H1 (cell line): ENCODE measurements around the gene SLC35F1. TPM values are rescaled to one million over a fixed set of nuclear protein-coding genes. Genes with fewer than 3 reads are reported as not detected.

ENCODE experiments used
- CTCF ChIA-PET: fragments of 300-600 bp; sonication (Branson Sonifier 250); formaldehyde crosslinking; loops from one replicate; lab custom pipeline; 2021; ENCODE audit not compliant: partially characterized antibody; lab: Charles Lee
- POLR2A ChIA-PET: fragments of 300-600 bp; sonication (Branson Sonifier 250); formaldehyde crosslinking; loops from one replicate; lab custom pipeline; 2021; ENCODE audit warnings: inconsistent platforms; ENCODE audit not compliant: partially characterized antibody; lab: Charles Lee
- DNase-seq, 2 experiments: peaks; one replicate each; pipeline versions ENCODE4 v3.0.0 to v3.0.0-alpha.2; 2010 to 2022; ENCODE audit warnings: low spot score in 2 of 2, low read depth in 1 of 2, mixed read lengths in 1 of 2
- FAIRE-seq: peaks from 2 replicates; lab custom pipeline; 2011; peaks lifted over from hg19 to GRCh38; lab: Jason Lieb, UNC
- H2AFZ ChIP-seq: 2 replicates; pipeline ENCODE4 v1.8.1; 2012; ENCODE audit warnings: low read length, inconsistent platforms
- H2AK5ac ChIP-seq: 2 replicates; pipeline ENCODE4 v1.6.1; 2013; ENCODE audit warnings: low read depth, low read length
- H2BK120ac ChIP-seq: replicated peaks from 2 replicates; pipeline ENCODE3; 2013; ENCODE audit warnings: low read depth, low read length, inconsistent platforms
- H2BK12ac ChIP-seq: 2 replicates; pipeline ENCODE4 v1.6.1; 2013; ENCODE audit warnings: low read depth, low read length
- H2BK15ac ChIP-seq: 2 replicates; pipeline ENCODE4 v1.6.1; 2013; ENCODE audit warnings: low read length
- H2BK20ac ChIP-seq: 2 replicates; pipeline ENCODE4 v1.6.1; 2013; ENCODE audit warnings: low read length
- H2BK5ac ChIP-seq: 2 replicates; pipeline ENCODE4 v1.6.1; 2013; ENCODE audit warnings: low read depth, low read length
- H3K14ac ChIP-seq: 2 replicates; pipeline ENCODE4 v1.6.1; 2013; ENCODE audit warnings: inconsistent platforms; ENCODE audit not compliant: insufficient read length
- H3K18ac ChIP-seq: 2 replicates; pipeline ENCODE4 v1.6.1; 2013; ENCODE audit warnings: low read length; ENCODE audit errors: extremely low read depth
- H3K23ac ChIP-seq: 2 replicates; pipeline ENCODE4 v1.6.1; 2013; ENCODE audit warnings: inconsistent platforms; ENCODE audit not compliant: insufficient read length
- H3K23me2 ChIP-seq: 2 replicates; pipeline ENCODE4 v1.6.1; 2013; ENCODE audit warnings: low read depth, low read length
- H3K27ac ChIP-seq: 2 replicates; pipeline ENCODE4 v1.6.1; 2011; ENCODE audit warnings: low read depth, low read length, inconsistent platforms
- H3K27me3 ChIP-seq, 4 experiments: replicated peaks in 1 of 4; 1 replicate in 1 of 4; 2 replicates in 3 of 4; pipeline versions ENCODE4 v1.6.1 to v1.8.1; 2011 to 2013; ENCODE audit warnings: low read length in 3 of 4, mild to moderate bottlenecking in 3 of 4, inconsistent platforms in 2 of 4, mixed read lengths in 2 of 4, moderate library complexity in 1 of 4; ENCODE audit not compliant: control insufficient read depth in 3 of 4, insufficient read depth in 3 of 4; ENCODE audit errors: extremely low read depth in 1 of 4
- H3K36me3 ChIP-seq, 4 experiments: 2 replicates each; pipeline versions ENCODE4 v1.6.1 to v1.8.1; 2011 to 2013; ENCODE audit warnings: mild to moderate bottlenecking in 4 of 4, low read length in 3 of 4, moderate library complexity in 2 of 4, control low read depth in 1 of 4, inconsistent platforms in 1 of 4; ENCODE audit not compliant: insufficient read depth in 4 of 4, control insufficient read depth in 2 of 4
- H3K4ac ChIP-seq: replicated peaks from 2 replicates; pipeline ENCODE3; 2013; ENCODE audit warnings: low read length, low read depth, mixed read lengths, inconsistent platforms; ENCODE audit not compliant: insufficient read length
- H3K4me1 ChIP-seq, 4 experiments: replicated peaks in 1 of 4; 1 replicate in 1 of 4; 2 replicates in 3 of 4; pipeline versions ENCODE4 v1.6.1 to v1.8.1; 2011 to 2013; ENCODE audit warnings: low read length in 3 of 4, inconsistent platforms in 2 of 4, mixed read lengths in 1 of 4; ENCODE audit not compliant: insufficient read depth in 4 of 4, control insufficient read depth in 3 of 4
- H3K4me2 ChIP-seq, 2 experiments: 2 replicates each; pipeline versions ENCODE4 v1.6.1 to v1.8.1; 2011 to 2013; ENCODE audit warnings: low read depth in 2 of 2, low read length in 2 of 2, control low read depth in 1 of 2, inconsistent platforms in 1 of 2, mild to moderate bottlenecking in 1 of 2; ENCODE audit not compliant: insufficient read depth in 1 of 2
- H3K4me3 ChIP-seq, 4 experiments: fragments of 200-600, 300-600 bp in 1 of 4; sonication (generic), shearing (Covaris generic), sonication (Bioruptor Twin) in 1 of 4; 2 replicates each; pipeline versions ENCODE4 v1.5.1 to v1.8.1; 2011 to 2016; ENCODE audit warnings: low read length in 4 of 4, low read depth in 3 of 4, control low read depth in 2 of 4, inconsistent platforms in 2 of 4, mild to moderate bottlenecking in 2 of 4, mixed read lengths in 1 of 4, moderate library complexity in 1 of 4; ENCODE audit not compliant: insufficient read depth in 2 of 4; ENCODE audit errors: extremely low read depth in 1 of 4
- H3K56ac ChIP-seq: replicated peaks from 2 replicates; pipeline ENCODE3; 2013; ENCODE audit warnings: low read depth, mild to moderate bottlenecking, mixed read lengths, low read length, inconsistent platforms; ENCODE audit not compliant: insufficient read length
- H3K79me1 ChIP-seq: 2 replicates; pipeline ENCODE4 v1.6.1; 2013; ENCODE audit warnings: low read depth, low read length, control low read depth
- H3K79me2 ChIP-seq, 2 experiments: 2 replicates each; pipeline versions ENCODE4 v1.6.1 to v1.8.1; 2012 to 2013; ENCODE audit warnings: low read length in 2 of 2, mild to moderate bottlenecking in 2 of 2, inconsistent platforms in 1 of 2; ENCODE audit not compliant: insufficient read depth in 2 of 2, control insufficient read depth in 1 of 2
- H3K9ac ChIP-seq, 4 experiments: replicated peaks in 1 of 4; 1 replicate in 1 of 4; 2 replicates in 3 of 4; pipeline versions ENCODE4 v1.6.1 to v1.8.1; 2011 to 2013; ENCODE audit warnings: low read depth in 3 of 4, low read length in 3 of 4, control low read depth in 2 of 4, mild to moderate bottlenecking in 2 of 4, moderate library complexity in 2 of 4, inconsistent platforms in 1 of 4; ENCODE audit errors: extremely low read depth in 1 of 4
- H3K9me3 ChIP-seq, 2 experiments: 2 replicates each; pipeline versions ENCODE4 v1.6.1 to v1.8.1; 2012 to 2013; ENCODE audit warnings: mild to moderate bottlenecking in 2 of 2, moderate library complexity in 2 of 2, control low read depth in 1 of 2, inconsistent platforms in 1 of 2, low read depth in 1 of 2, low read length in 1 of 2, mixed read lengths in 1 of 2; ENCODE audit not compliant: insufficient read depth in 2 of 2
- H4K20me1 ChIP-seq, 2 experiments: replicated peaks in 1 of 2; 2 replicates each; pipeline versions ENCODE3 to v1.8.1; 2011 to 2013; ENCODE audit warnings: inconsistent platforms in 2 of 2, low read length in 2 of 2, mild to moderate bottlenecking in 1 of 2; ENCODE audit not compliant: insufficient read depth in 2 of 2, control insufficient read depth in 1 of 2
- H4K5ac ChIP-seq: 2 replicates; pipeline ENCODE4 v1.6.1; 2013; ENCODE audit warnings: low read length, low read depth, mixed read lengths, inconsistent platforms; ENCODE audit not compliant: insufficient read length
- H4K8ac ChIP-seq: 2 replicates; pipeline ENCODE4 v1.8.0; 2013; ENCODE audit warnings: mild to moderate bottlenecking, moderate library complexity, low read length, inconsistent platforms; ENCODE audit not compliant: insufficient read depth; ENCODE audit errors: extremely low read depth
- H4K91ac ChIP-seq: replicated peaks from 2 replicates; pipeline ENCODE3; 2013; ENCODE audit warnings: low read length, mixed read lengths, inconsistent platforms; ENCODE audit not compliant: insufficient read length
- CBX8 ChIP-seq: fragments of 300-800, 300-1000 bp; sonication (generic); IDR thresholded peaks from 2 replicates; pipeline ENCODE4 v1.7.1; 2016; ENCODE audit warnings: low read depth, low read length, borderline replicate concordance
- CHD2 ChIP-seq: IDR thresholded peaks from 2 replicates; pipeline ENCODE4 v1.6.1; 2012; ENCODE audit warnings: low read length, improper control_type of control experiment
- E2F6 ChIP-seq: IDR thresholded peaks from 2 replicates; pipeline ENCODE4 v1.6.1; 2012; ENCODE audit warnings: inconsistent platforms
- EGR1 ChIP-seq: IDR thresholded peaks from 2 replicates; pipeline ENCODE4 v1.6.1; 2011; ENCODE audit warnings: low read depth, low read length, borderline replicate concordance
- JUN ChIP-seq: IDR thresholded peaks from 2 replicates; pipeline ENCODE4 v1.6.1; 2011; ENCODE audit warnings: low read depth, mild to moderate bottlenecking, improper control_type of control experiment, low read length
- JUND ChIP-seq: IDR thresholded peaks from 2 replicates; pipeline ENCODE4 v1.6.1; 2011; ENCODE audit warnings: mild to moderate bottlenecking, improper control_type of control experiment, low read length
- KDM1A ChIP-seq: fragments of 200-600, 300-600 bp; sonication (generic); IDR thresholded peaks from 2 replicates; pipeline ENCODE4 v1.7.1; 2016; ENCODE audit warnings: mild to moderate bottlenecking, low read length, borderline replicate concordance
- KDM5A ChIP-seq: fragments of 200-600 bp; IDR thresholded peaks from 2 replicates; pipeline ENCODE4 v1.7.1; 2012; ENCODE audit warnings: mild to moderate bottlenecking, low read length, inconsistent platforms, mixed read lengths
- POLR2AphosphoS5 ChIP-seq: IDR thresholded peaks from 2 replicates; pipeline ENCODE4 v1.6.1; 2011; ENCODE audit warnings: low read depth, low read length
- RBBP5 ChIP-seq: IDR thresholded peaks from 2 replicates; pipeline ENCODE4 v1.7.1; 2012; ENCODE audit warnings: low read depth, mild to moderate bottlenecking, inconsistent platforms, low read length, moderate library complexity, borderline replicate concordance
- SIRT6 ChIP-seq: IDR thresholded peaks from one replicate; pipeline ENCODE4 v1.7.1; 2012; ENCODE audit warnings: low read length, inconsistent platforms
- TCF12 ChIP-seq: IDR thresholded peaks from 2 replicates; pipeline ENCODE4 v1.6.1; 2011; ENCODE audit warnings: low read depth, mild to moderate bottlenecking, low read length
- WGBS, 2 experiments: shearing (Covaris generic) in 1 of 2; methylation state at CpG; one replicate each; pipeline versions ENCODE4 v1.1.6 to v1.1.7; 2013 to 2015; ENCODE audit warnings: low lambda C conversion rate in 2 of 2, mixed read lengths in 2 of 2, inconsistent platforms in 1 of 2, low coverage in 1 of 2, missing lambda C conversion rate in 1 of 2; ENCODE audit not compliant: insufficient replicate concordance in 2 of 2, insufficient coverage in 1 of 2, insufficient read length in 1 of 2; ENCODE audit errors: extremely low coverage in 1 of 2, missing lambda C conversion rate in 1 of 2; 5-methylcytosine and 5-hydroxymethylcytosine counted together
- polyA plus RNA-seq, 7 experiments: library from polyadenylated mRNA; depleted of rRNA in 3 of 7; stranded (reverse) in 5 of 7; unstranded in 2 of 7; fragments of >200 nt in 5 of 7; fragments of 200-250 nt in 2 of 7; gene quantifications; 1 replicate in 5 of 7; 2 replicates in 1 of 7; 4 replicates in 1 of 7; pipeline versions ENCODE4 v1.2.1 to v1.2.3, GENCODE V29; 2011 to 2013; ENCODE audit warnings: missing spikeins in 2 of 7, mixed read lengths in 2 of 7
- total RNA-seq: library from RNA; stranded (reverse); fragmentation: NEBNext Ultra II Directional; extraction: Animal tissue kit (Norgen Biotek cat#: 25700); gene quantifications from 2 replicates; pipeline ENCODE4 v1.2.1, GENCODE V29; 2021
- TF ChIP-seq, protein P1 (sequence below), 3 experiments: IDR thresholded peaks; 1 replicate in 2 of 3; 2 replicates in 1 of 3; pipeline versions ENCODE4 v1.5.1 to v1.6.1; 2011; ENCODE audit warnings: low read length in 3 of 3, mild to moderate bottlenecking in 3 of 3, inconsistent platforms in 2 of 3, low read depth in 1 of 3, moderate library complexity in 1 of 3; ENCODE audit not compliant: insufficient read depth in 1 of 3; ENCODE audit errors: control extremely low read depth in 1 of 3

SLC35F1 gene
- total and polyA plus RNA-seq, 2 of the 8 experiments (the other 6 are each of a cell fraction or from before 2014, with no cell fraction given) = 7.0 to 10.0 TPM

DNA sequence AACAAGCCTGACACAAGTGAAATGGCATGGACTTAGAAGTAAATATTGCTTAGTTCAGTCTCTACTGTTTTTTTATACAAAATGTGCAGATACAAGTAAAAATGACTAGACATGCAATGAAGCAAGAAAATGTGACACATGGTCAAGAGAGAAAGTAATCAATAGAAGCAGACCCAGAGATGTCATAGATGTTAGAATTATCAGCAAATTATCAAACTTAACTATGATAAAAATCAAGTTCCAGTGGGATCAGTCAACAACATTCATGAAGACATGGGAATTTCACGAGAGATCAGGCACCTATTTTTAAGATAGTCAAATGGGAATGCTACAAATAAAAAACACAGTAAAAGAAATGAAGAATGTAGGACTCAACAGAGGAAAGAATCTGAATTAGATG is 267.0 kb downstream of the SLC35F1 start:
- H3K36me3 ChIP-seq = no peaks in the 10 kb centered on the region
- DNase-seq = no peak
- no peak overlapping the region for H4K91ac ChIP-seq
- no peaks in the 10 kb centered on the region for H3K79me1 ChIP-seq
- FAIRE-seq = no peak
- no peaks in the 10 kb centered on the region for H4K20me1 ChIP-seq
- CTCF ChIA-PET = no interaction called here
- H3K27me3 ChIP-seq = no peaks in the 10 kb centered on the region
- no peak overlapping the region for H2BK15ac ChIP-seq
- H3K9ac ChIP-seq = no peak overlapping the region
- H3K23ac ChIP-seq = no peak overlapping the region
- H3K18ac ChIP-seq = no peak overlapping the region
- no peaks in the 10 kb centered on the region for H3K4me1 ChIP-seq
- peaks cover 7 to 9% of the 10 kb centered on the region in 2 experiments; a peak in 3 of 4 replicates for H3K9me3 ChIP-seq
- no peak overlapping the region for H3K4me3 ChIP-seq
- no peak overlapping the region for H4K8ac ChIP-seq
- no peak overlapping the region for H3K4ac ChIP-seq
- no peak overlapping the region for H3K4me2 ChIP-seq
- H3K14ac ChIP-seq = no peak overlapping the region
- no peak overlapping the region for H2BK120ac ChIP-seq
- H4K5ac ChIP-seq = no peak overlapping the region
- no peak overlapping the region for H2AK5ac ChIP-seq
- no peak overlapping the region for H3K27ac ChIP-seq
- POLR2A ChIA-PET = no interaction called here
- H3K79me2 ChIP-seq = no peaks in the 10 kb centered on the region
- H2BK20ac ChIP-seq = no peak overlapping the region
- H2BK12ac ChIP-seq = no peak overlapping the region
- H2AFZ ChIP-seq = no peak overlapping the region
- 83% methylated on average over 1 of the region's 1 CpG; no CpG with 5 or more reads in 1 of the 2 experiments for WGBS, 2 experiments
- no peak overlapping the region for H3K56ac ChIP-seq
- no peaks in the 10 kb centered on the region for H3K23me2 ChIP-seq
- H2BK5ac ChIP-seq = no peak overlapping the region
- TF ChIP-seq EGR1 (no peak), KDM1A (no peak), KDM5A (no peak), JUND (no peak), JUN (no peak), POLR2AphosphoS5 (no peak), E2F6 (no peak), CBX8 (no peak), CHD2 (no peak), TCF12 (no peak), RBBP5 (no peak), SIRT6 (no peak)
- TF ChIP-seq, protein P1, sequence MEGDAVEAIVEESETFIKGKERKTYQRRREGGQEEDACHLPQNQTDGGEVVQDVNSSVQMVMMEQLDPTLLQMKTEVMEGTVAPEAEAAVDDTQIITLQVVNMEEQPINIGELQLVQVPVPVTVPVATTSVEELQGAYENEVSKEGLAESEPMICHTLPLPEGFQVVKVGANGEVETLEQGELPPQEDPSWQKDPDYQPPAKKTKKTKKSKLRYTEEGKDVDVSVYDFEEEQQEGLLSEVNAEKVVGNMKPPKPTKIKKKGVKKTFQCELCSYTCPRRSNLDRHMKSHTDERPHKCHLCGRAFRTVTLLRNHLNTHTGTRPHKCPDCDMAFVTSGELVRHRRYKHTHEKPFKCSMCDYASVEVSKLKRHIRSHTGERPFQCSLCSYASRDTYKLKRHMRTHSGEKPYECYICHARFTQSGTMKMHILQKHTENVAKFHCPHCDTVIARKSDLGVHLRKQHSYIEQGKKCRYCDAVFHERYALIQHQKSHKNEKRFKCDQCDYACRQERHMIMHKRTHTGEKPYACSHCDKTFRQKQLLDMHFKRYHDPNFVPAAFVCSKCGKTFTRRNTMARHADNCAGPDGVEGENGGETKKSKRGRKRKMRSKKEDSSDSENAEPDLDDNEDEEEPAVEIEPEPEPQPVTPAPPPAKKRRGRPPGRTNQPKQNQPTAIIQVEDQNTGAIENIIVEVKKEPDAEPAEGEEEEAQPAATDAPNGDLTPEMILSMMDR (IDR thresholded peaks at IDR 0.05; ENCODE audit: control extremely low read depth in 1 of 3, insufficient read depth in 1 of 3, low read depth in 1 of 3, low read length in 3 of 3) = no peak
